OCI-LY3 (cell line): ENCODE measurements around the gene NOS1.

Experiments used
- H2AFZ ChIP-seq: fragments of 200-600, 300-600 bp; shearing (Covaris generic); 2 replicates; pipeline ENCODE4 v1.6.0; 2014; ENCODE audit warnings: antibody characterized with exemption, low read depth, low read length
- H3K27ac ChIP-seq: fragments of 200-600, 300-600 bp; sonication (generic); 2 replicates; pipeline ENCODE4 v1.5.1; 2014; ENCODE audit warnings: mild to moderate bottlenecking, low read length, moderate library complexity, mixed read lengths
- H3K27me3 ChIP-seq: fragments of 200-600, 300-600 bp; sonication (generic); 2 replicates; pipeline ENCODE4 v1.6.1; 2014; ENCODE audit warnings: low read depth, low read length, mixed read lengths
- H3K36me3 ChIP-seq: fragments of 200-600, 300-600 bp; sonication (generic); replicated peaks from 2 replicates; pipeline ENCODE3; 2014; ENCODE audit warnings: low read depth, low read length, mixed read lengths
- H3K4me1 ChIP-seq: fragments of 300-600, 200-600 bp; sonication (generic); 2 replicates; pipeline ENCODE4 v1.6.1; 2014; ENCODE audit warnings: low read length, mixed read lengths
- H3K4me2 ChIP-seq: fragments of 200-600, 300-600 bp; sonication (generic); 2 replicates; pipeline ENCODE4 v1.6.1; 2014; ENCODE audit warnings: low read length, mixed read lengths
- H3K4me3 ChIP-seq: fragments of 300-600, 200-600 bp; sonication (generic); 2 replicates; pipeline ENCODE4 v1.5.1; 2014; ENCODE audit warnings: antibody characterized with exemption, mild to moderate bottlenecking, low read length, moderate library complexity
- H3K79me2 ChIP-seq: fragments of 300-600, 200-600 bp; shearing (Covaris generic); 2 replicates; pipeline ENCODE4 v1.6.1; 2014; ENCODE audit warnings: mild to moderate bottlenecking, low read length, mixed read lengths
- H3K9ac ChIP-seq: fragments of 300-600, 200-600 bp; shearing (Covaris generic); 2 replicates; pipeline ENCODE4 v1.6.0; 2014; ENCODE audit warnings: mild to moderate bottlenecking, low read length, moderate library complexity
- H3K9me3 ChIP-seq: fragments of 200-600, 300-600 bp; shearing (Covaris generic); 2 replicates; pipeline ENCODE4 v1.6.1; 2014; ENCODE audit warnings: low read length, mixed read lengths; ENCODE audit not compliant: insufficient read depth
- H4K20me1 ChIP-seq: fragments of 200-600, 300-600 bp; sonication (generic); 2 replicates; pipeline ENCODE4 v1.6.1; 2016; ENCODE audit warnings: low read length, mixed read lengths; ENCODE audit not compliant: insufficient read depth
- CTCF ChIP-seq: fragments of 200-600, 300-600 bp; sonication (generic); IDR thresholded peaks from 2 replicates; pipeline ENCODE4 v1.5.1; 2014; ENCODE audit warnings: antibody characterized with exemption, low read length, low read depth
- EZH2phosphoT487 ChIP-seq: fragments of 200-600 bp; shearing (Covaris generic); IDR thresholded peaks from 2 replicates; pipeline ENCODE4 v1.6.1; 2018; ENCODE audit warnings: antibody characterized with exemption, mixed run types, low read depth

The NOS1 gene

GRCh38 chr12:117388951-117389446 is 27.6 kb upstream of the NOS1 start:
- Histone ChIP-seq H3K27me3 (peaks cover 8% of the 10 kb centered on the region; the same call in 1 of the 2 replicates), H3K27ac (no peak overlapping the region), H3K9ac (no peak overlapping the region), H3K4me1 (no peaks in the 10 kb centered on the region), H3K4me2 (no peak overlapping the region), H3K36me3 (no peaks in the 10 kb centered on the region), H3K9me3 (no peaks in the 10 kb centered on the region), H2AFZ (no peak overlapping the region), H4K20me1 (no peaks in the 10 kb centered on the region), H3K4me3 (no peak overlapping the region), H3K79me2 (no peaks in the 10 kb centered on the region)
- TF ChIP-seq CTCF (no peak), EZH2phosphoT487 (no peak)

GRCh38 chr12:117387832-117388231 is 26.4 kb upstream of the NOS1 start:
- no peak for TF ChIP-seq CTCF
- no peak for TF ChIP-seq EZH2phosphoT487
- H3K27ac ChIP-seq: no peak overlapping the region
- no peak overlapping the region for H2AFZ ChIP-seq
- no peaks in the 10 kb centered on the region for H3K36me3 ChIP-seq
- no peak overlapping the region for H3K4me3 ChIP-seq
- H3K4me2 ChIP-seq: no peak overlapping the region
- no peaks in the 10 kb centered on the region for H3K9me3 ChIP-seq
- no peaks in the 10 kb centered on the region for H3K4me1 ChIP-seq
- no peaks in the 10 kb centered on the region for H3K79me2 ChIP-seq
- no peak overlapping the region for H3K9ac ChIP-seq
- no peaks in the 10 kb centered on the region for H4K20me1 ChIP-seq
- H3K27me3 ChIP-seq: peaks cover 8% of the 10 kb centered on the region; the same call in 1 of the 2 replicates

GRCh38 chr12:117384735-117385134 is 23.3 kb upstream of the NOS1 start:
- H3K9ac ChIP-seq: no peak overlapping the region
- no peak for TF ChIP-seq CTCF
- no peak for TF ChIP-seq EZH2phosphoT487

GRCh38 chr12:117380083-117380482 is 18.7 kb upstream of the NOS1 start:
- TF ChIP-seq CTCF: no peak
- no peak for TF ChIP-seq EZH2phosphoT487
- H3K9ac ChIP-seq: no peak overlapping the region
- no peaks in the 10 kb centered on the region for H3K9me3 ChIP-seq
- H3K4me3 ChIP-seq: no peak overlapping the region
- H3K4me2 ChIP-seq: no peak overlapping the region
- H3K27ac ChIP-seq: no peak overlapping the region
- no peaks in the 10 kb centered on the region for H4K20me1 ChIP-seq
- peaks cover 11% of the 10 kb centered on the region; the same call in 1 of the 2 replicates for H3K27me3 ChIP-seq
- no peaks in the 10 kb centered on the region for H3K79me2 ChIP-seq
- H2AFZ ChIP-seq: no peak overlapping the region
- H3K4me1 ChIP-seq: no peaks in the 10 kb centered on the region
- no peaks in the 10 kb centered on the region for H3K36me3 ChIP-seq

More at GRCh38 chr12:117384735-117385134, 23.3 kb upstream of the NOS1 start:
- Histone ChIP-seq H3K36me3 (no peaks in the 10 kb centered on the region), H3K4me1 (no peaks in the 10 kb centered on the region), H3K9me3 (no peaks in the 10 kb centered on the region), H3K27ac (no peak overlapping the region), H3K79me2 (no peaks in the 10 kb centered on the region), H2AFZ (no peak overlapping the region), H3K27me3 (peaks cover 19% of the 10 kb centered on the region; the same call in 1 of the 2 replicates), H4K20me1 (no peaks in the 10 kb centered on the region), H3K4me2 (no peak overlapping the region), H3K4me3 (no peak overlapping the region)
